Tibial nerve (tissue), 4 donors: ENCODE data around the gene PLEKHG4.

Experiments
- CTCF ChIP-seq, 5 experiments: fragments of 200-600 bp in 3 of 5; fragments of 450-650 bp in 2 of 5; sonication (generic) in 3 of 5; IDR thresholded peaks; one replicate each; pipeline ENCODE4 v1.5.1; 2016 to 2019; ENCODE audit warnings: antibody characterized with exemption in 5 of 5, mild to moderate bottlenecking in 3 of 5, moderate library complexity in 2 of 5
- EP300 ChIP-seq, 2 donors: sonication (generic); formaldehyde crosslinking; IDR thresholded peaks; one replicate each; pipeline ENCODE4 v1.6.1; 2017; ENCODE audit warnings: antibody characterized with exemption in 2 of 2, mild to moderate bottlenecking in 1 of 2
- POLR2A ChIP-seq, 2 donors: fragments of 450-650 bp; IDR thresholded peaks; one replicate each; pipeline ENCODE4 v1.6.1; 2017; ENCODE audit warnings: antibody characterized with exemption in 2 of 2, mild to moderate bottlenecking in 2 of 2, moderate library complexity in 2 of 2

- no peak for TF ChIP-seq CTCF (IDR thresholded peaks at IDR 0.05)
- no peak for TF ChIP-seq POLR2A (IDR thresholded peaks at IDR 0.05)
- TF ChIP-seq EP300 (IDR thresholded peaks at IDR 0.05): no peak
Observed at GRCh38 chr16:67270931-67271338, 8.4 kb upstream of the PLEKHG4 start.
